NCI-H774 (cell line): ENCODE results near the gene RPS16.
A peak's percentile ranks its signal among the peaks of the same experiment; 100 is the strongest.

Source experiments
- DNase-seq: peaks from one replicate; lab custom pipeline; 2025; lab: John Stamatoyannopoulos, UW

RPS16 gene

DNA sequence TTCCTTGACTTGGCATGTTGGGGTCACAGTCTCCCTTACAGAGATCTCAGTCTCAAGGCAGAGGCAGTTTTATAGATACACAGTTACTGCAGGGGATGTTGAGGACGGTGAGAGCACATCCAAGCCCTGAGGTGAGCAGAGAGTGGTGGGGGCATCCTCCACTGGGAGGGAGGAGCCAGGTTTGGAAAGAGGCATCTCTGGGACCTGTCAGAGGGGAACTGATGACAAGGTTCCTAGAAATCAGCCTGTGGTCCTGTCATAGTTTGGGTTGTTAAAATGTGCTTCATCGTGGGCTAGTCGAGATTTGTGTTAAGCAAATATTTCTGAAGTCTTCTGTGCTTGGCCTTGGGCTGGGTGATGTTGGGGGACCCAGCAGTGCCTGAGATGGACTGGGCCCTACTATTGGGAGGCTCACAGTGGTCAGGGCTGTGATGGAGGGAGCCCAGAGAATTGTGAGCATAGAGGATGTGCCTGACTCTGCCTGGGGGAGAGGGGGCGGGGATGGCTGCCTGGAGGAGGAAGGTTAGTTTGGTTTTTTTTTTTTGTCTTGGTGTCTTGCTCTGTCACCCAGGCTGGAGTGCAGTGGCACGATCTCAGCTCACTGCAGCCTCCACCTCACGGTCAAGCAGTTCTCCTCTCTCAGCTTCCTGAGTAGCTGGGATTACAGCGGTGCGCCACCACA is 13.5 kb upstream of the RPS16 start:
- no peak for DNase-seq

DNA sequence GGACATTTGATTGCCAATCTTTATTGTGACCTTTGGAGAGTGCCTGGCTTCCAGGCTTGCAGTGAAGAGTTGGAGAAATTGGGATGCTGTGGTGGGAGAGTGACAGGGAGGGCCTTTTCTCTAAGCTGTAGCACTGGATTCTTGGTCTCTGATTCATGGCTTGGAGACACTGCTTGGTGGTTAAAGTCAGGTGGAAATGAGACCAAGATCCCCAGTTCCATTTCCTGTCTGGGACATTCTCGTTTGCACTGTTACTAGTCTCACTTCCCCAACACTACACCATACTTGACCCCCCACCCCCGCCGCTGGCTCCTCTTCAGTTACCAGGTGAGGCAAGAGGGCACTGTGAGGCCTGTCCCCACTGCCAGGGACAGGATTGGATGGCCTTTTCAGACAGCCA is 12.5 kb upstream of the RPS16 start:
- no peak for DNase-seq

DNA sequence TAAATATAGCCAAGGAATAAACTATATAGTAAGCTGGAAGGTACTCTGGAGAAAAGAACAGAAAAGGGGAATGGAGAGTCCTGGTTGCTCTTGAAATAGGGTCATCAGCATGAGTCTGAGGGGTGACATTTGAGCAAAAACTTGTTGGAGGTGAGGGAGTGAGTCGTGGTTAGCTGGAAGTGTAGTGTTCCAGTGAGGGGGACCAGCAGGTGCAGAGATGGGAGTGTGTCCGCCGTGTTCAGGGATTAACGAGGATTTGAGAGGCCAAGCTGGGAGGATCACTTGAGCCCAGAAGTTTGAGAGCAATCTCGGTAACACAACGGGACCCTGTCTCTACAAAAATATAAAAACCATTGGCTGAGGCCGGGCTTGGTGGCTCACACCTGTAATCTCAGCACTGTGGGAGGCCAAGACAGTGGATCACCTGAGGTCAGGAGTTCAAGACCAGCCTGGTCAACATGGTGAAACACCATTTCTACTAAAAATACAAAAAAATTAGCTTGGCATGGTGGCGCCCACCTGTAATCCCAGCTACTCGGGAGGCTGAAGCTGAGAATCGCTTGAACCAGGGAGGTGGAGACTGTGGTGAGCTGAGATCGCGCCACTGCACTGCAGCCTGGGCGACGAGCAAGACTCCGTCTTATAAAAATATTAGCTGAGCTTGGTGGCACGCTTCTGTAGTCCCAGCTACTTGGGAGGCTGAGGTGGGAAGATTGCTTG is 10.8 kb upstream of the RPS16 start:
- DNase-seq: no peak

DNA sequence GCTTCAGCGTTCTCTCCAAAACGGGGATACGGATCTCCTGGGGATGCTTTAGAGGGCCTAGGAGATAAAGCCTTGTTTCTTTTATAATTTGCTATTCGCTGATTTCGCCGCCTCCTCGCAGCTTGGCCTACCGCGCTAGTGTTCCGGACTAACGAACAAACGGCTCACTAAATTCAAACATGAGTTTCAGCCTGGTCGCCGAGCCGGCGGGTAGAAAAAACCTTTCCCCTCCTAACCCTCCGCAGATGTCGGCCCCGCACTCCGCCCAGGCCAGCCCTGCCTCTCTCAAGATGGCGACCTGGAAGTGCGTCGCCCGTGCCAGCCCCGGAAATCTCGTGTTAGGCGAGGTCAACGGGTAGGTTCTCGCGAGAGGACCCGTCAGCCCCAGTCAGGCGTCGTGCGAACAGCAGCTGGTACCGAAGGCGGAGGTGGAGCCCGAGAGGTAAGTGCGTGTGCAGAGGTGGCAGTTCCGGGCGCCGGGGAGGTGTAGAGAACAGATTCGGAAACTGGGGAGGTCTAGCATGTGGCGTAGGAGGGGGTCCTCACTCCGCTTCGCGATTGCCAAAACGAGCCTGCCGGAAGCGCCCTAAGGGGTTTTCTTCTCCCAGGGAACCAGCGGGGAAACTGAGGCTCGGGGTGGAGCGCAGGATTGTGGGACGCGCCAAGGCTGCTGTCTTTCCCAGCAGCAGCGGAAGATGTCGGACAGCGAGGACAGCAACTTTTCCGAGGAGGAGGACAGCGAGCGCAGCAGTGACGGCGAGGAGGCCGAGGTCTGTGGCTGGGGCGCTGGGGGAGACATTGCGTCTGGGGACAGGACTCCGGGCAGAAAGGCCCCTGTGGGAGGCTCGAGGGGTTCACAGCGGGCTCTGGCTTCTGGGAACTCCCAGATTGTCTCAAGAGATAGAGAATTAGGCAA is 9.7 kb upstream of the RPS16 start, which contains the start of gene SUPT5H:
Gene SUPT5H (plus strand): TSS at position 387 of the 916 bp plus-strand sequence. CDS start 309 bp downstream, at position 696.
- DNase-seq: peak; percentile 97

DNA sequence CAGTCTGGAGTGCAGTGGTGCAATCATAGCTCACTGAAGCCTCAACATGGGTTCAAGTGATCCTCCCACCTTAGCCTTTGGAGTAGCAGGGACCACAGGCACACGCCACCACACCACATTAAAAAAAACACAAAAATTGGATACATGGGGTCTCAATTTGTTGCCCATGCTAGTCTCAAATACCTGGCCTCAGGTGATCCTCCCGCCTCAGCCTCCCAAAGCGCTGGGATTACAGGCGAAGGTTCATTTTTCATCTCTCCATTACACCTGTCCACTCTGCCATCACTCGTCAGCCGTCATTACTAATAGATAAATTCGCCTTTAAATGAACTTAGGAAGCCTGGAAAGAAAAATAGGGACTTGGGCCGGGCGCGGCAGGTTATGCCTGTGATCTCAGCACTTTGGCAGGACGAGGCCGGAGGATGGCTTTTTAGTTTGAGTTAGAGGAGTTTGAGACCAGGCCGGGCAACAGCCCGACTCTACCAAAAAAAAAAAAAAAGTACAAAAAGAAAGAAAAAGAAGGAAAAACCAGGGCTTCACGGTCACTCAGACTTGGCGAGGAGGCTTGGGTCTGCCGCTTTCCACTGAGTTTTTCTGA is 8.9 kb upstream of the RPS16 start:
- DNase-seq: no peak

DNA sequence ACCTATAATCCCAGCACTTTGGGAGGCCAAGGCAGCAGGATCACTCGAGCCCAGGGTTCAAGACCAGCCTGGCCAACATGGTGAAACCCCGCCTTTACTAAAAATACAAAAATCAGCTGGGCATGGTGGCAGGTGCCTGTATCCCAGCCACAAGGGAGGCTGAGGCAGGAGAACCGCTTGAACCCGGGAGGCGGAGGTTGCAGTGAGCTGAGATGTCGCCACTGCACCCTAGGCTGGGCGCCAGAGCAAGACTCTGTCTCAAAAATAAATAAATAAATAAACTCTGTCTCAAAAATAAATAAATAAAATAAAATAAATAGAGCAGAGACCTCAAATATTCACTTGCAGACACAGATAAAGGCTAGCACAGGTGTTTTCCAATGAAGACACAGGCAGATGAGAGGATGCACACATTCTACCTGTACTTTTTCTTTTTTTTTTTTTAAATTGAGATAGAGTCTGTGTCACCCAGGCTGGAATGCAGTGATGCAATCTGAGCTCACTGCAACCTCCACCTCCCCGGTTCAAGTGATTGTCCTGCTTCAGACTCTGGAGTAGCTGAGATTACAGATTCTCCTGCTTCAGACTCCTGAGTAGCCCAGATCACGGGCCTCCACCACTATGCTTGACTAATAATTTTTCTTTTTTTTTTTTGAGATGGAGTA is 2.7 kb upstream of the RPS16 start:
- DNase-seq: no peak

DNA sequence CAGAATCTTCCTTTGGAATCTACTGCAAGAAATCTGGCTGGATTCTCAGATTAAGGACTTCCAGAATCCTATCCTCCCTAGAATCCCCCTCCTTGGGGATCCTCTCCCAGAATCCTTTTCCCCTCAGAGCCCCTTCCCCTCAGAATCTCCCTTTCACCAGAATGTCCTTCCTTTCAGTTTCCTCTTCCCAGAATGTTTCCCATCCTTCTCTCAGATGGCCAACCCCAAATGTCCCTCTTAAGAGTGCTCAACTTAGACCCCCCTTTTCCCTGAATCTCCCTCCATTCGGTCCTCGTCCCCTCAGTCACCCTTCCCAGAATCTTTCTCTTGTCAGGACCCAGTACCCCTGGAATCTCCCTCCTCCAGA is 584 bp upstream of the RPS16 start:
- DNase-seq: no peak

DNA sequence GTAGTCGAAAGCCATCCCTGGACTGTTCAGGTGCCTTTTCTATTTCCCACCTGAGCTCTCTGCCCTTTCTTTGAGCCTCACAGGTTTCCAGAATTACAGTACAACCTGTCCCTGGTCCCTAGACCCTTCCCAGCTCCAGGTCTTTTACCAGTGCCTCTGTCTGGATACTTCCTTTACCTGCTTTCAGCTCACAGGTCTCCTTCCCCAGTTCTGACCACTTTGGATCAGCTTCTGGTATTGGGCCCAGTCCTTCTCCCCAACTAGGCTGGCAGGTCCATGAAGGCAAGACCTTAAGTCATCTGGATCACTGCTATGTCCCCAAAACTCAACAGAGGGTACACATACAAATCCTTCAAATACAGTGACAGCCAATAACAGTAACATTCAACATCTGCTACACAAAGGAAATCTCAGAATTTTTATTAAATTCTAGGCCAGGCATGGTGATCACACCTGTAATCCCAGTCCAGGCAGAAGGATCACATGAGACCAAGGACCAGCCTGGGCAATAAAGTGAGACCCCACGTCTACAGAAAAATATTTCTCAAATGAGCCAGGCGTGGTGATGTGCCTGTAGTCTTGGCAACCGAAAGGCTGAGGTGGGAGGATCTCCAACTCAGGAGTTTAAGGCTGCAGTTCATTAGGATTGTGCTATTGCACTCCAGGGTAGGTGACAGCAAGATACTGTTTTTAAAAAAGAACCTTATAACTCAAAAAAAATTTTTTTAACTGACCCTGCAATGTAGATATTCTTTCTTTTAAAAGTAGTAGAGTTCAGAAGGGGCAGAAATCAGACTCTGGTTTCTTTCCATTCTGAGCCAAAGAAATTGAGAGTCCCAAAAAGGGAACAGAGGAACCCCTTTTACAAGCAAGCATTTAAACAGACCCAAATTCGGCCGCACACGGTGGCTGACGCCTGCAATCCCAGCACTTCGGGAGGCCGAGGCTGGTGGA is 1.3 kb downstream of the RPS16 start:
- no peak for DNase-seq

DNA sequence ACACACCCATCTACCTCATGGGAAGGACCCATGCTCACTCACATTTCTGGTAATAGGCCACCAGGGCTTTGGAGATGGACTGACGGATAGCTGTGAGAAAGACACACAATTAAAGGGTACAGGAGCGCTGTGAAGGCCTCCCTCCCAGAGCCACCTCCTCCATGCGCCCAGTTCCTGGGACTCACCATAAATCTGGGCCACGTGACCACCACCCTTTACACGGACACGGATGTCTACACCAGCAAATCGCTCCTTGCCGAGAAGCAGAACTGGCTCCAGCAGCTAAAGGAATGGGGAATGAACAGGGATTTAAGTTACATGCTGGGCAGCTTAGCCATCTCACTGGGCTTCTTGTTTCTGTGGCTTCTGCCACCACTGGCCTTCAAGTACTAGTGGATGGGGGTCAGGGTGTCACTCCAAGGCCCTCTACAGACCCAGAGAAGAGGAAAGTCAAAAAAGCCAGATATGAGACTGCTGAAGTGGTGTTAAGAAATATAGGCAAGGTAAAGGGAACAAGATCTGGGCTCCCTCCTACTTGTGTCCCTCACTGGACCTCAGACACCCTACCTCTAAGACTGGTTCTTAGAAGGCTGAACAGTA is 2.2 kb downstream of the RPS16 start:
- DNase-seq: no peak

DNA sequence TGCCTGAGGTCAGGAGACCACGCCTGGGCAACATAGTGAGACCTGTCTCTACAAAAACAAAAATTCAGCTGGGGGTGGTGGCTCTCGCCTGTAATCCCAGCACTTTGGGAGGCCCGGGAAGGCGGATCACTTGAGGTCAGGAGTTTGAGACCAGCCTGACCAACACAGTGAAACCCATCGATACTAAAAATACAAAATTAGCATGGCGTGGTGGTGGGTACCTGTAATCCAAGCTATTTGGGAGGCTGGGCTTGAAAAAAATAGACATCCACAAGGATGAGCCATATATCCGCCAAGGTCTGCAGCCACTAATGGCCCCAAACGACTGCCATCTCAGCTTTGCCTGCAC is 3.1 kb downstream of the RPS16 start:
- no peak for DNase-seq

DNA sequence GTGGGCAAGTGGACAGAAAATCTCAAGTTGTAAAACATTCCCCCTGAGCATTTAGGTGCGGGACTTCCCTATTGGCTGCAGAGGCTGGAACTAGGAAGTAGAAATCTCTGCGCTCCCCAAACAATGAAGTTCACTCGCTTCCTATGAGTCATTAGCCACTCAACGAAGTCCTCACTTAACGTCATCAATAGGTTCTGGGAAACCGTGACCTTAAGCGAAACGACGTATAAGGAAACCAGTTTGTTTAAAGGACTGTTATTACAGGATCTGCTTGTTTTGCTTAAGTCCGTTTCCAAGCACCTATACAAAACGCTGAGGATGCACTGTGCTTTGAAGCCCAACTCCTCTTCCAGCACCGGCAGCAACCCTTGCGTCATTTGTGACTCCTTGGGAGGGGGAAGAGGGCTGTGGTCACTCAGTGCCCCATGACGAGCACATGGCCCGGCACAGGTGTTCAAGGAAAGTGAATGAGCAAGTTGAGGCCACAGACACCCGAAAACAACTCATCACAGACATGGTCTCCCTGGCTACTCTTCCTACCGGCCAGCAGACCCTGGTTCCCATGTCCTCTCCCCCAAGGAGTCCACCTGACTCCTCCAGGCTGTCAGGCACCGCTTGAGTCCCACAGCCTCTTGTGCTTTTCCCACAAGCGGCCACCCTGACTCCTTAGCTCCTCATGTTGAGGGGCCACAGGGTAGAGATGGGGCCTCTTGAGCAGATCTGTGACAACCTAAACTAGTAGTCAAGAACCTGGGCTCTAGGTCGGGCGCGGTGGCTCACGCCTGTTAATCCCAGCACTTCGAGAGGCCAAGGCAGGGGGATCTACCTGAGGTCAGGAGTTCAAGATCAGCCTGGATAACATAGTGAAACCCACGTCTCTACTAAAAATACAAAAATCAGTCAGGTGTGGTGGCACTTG is 4.8 kb downstream of the RPS16 start:
- no peak for DNase-seq

DNA sequence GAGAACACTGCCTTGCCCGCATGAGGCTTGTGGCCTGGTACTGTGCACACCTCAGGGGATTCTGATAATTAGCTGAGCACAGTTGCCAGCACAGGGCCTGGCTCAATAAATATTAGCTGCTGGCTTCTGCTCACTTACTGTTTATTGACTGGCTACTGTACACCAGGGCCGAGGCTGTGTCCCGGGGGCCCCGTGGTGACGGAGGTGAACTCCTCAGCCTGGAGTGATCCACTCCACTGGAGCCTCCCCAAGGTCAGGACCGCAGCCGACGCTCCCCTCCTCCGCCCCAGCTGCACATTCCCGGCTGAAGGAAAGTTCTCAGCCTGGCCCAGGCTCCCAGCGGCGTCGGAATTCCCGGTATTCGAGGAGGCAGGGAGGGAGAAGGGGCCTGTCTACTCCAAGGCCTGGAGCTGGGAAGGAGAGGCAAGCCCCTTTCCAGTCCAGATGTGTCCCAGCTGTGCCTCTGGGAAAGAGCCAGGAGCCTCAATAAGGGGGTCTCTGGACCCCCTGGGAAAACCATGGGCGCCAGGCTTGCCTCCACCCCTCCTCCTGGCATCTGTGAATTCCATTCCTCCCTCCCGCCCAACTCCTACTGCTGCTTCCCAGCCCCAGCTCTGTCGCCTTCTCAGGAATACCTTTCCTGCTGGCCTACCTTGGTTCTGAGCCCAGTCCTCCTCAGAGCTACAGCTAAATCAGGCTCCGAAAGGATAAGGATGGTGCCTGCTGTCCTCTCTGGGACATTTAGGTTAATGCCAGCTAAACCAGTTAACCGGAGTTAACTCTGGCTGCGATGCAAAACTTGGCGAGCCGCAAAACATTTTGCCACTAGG is 7.3 kb downstream of the RPS16 start:
- no peak for DNase-seq

DNA sequence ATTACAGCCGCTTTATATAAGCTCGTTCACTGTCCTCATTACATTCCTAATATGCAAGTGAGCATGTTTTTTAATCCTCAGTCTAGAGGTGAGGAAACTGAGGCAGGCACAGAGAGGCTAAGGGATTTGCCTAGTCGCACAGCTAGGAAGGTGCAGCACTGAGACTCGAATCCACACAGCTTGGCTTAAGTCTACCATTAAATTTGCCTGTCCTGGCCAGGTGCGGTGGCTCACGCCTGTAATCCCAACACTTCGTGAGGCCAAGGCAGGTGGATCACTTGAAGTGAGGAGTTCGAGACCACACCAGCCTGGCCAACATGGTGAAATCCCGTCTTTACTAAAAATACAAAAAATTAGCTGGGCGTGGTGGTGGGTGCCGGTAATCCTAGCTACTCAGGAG is 8.0 kb downstream of the RPS16 start:
- DNase-seq: no peak

DNA sequence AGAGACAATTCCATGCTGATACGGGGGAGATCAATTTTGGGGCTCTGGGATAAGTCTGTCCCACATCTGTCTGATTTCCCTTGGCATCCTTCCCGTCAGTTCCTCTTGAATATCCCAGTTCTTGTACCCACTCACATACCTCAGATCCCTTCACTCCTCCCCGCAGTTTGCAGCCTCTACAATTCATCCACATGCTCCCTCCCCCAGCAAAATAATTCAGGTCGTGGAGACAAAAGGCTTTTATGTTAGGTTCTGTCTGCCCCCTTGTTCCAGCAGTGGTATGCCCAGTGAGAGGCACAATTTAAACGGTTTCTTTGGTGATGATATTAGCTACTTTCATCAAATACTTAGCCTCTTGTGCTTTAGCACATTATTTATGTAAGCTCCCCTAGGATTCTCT is 9.6 kb downstream of the RPS16 start:
- DNase-seq: no peak

DNA sequence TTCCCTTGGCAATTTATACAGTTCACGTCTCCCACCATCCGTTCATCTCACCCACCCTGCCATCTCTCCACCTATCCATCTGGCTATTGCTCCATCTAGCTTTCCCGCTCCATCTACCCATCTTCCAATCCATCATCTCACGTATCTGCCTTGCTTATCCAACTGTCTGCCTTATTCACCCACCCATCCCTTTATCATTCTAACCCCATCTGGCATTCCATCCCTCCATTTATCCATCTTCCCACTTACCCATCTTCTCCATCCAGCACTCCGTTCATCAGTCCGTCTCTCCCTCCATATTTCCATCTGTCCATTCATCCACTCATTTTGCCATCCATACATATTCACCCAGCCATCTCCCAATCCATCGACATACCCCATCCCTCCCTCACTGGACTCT is 10.0 kb downstream of the RPS16 start:
- DNase-seq: no peak

DNA sequence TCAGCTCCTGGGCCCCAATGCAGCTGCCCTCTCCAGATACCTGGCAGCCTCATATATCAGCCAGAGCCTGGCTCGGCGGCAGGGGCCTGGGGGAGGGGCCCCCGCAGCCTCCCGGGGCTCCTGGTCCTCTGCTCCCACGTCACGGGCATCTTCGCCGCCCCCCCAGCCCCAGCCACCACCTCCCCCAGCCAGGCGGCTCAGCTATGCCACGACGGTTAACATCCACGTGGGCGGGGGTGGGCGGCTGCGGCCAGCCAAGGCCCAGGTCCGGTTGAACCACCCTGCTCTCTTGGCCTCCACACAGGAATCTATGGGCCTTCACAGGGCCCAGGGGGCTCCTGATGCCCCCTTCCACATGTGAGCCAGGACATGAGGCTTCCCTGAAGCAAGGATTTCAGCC is 10.8 kb downstream of the RPS16 start:
- DNase-seq: no peak

DNA sequence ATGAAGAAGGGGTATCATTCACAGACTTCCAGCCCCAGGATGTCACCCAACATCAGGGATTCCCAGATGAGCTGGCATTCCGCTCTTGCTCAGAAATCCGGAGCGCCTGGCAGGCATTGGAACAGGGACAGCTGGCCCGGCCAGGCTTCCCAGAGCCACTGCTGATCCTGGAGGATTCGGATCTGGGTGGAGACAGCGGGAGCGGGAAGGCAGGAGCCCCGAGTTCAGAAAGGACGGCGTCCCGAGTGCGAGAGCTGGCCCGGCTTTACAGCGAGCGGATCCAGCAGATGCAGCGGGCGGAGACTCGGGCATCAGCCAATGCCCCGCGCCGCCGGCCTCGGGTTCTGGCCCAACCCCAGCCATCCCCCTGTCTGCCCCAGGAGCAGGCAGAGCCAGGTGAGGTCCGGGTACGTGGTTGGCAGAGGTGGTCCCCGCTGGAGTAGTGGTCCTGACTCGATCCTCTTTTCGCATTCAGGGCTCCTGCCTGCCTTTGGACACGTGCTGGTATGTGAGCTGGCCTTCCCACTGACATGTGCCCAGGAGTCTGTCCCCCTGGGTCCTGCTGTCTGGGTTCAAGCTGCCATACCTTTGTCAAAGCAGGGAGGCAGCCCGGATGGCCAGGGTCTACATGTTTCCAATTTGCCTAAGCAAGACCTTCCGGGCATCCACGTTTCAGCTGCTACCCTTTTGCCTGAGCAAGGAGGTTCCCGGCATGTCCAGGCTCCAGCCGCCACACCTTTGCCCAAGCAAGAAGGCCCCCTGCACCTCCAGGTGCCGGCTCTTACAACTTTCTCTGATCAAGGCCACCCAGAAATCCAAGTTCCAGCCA is 12.3 kb downstream of the RPS16 start:
- DNase-seq: no peak
